ENCODE data around the gene LIX1. TPM values are rescaled to one million over a fixed set of nuclear protein-coding genes. Genes with fewer than 3 reads are reported as not detected.

LIX1 gene
- polyA plus RNA-seq, 4 donors, result 3.4 to 6.1 (median 4.8) TPM

Other genes starting within 250 kb of the LIX1 start
- 10 to 100 TPM; 24.3 to 28.7 (median 26.3) TPM for gene LNPEP, start 206.5 kb downstream of the LIX1 start, polyA plus RNA-seq (ENCODE audit: insufficient read length in 4 of 4)
- 10 to 100 TPM; 41.2 to 51.2 (median 45.6) TPM for gene RIOK2, start 40.6 kb upstream of the LIX1 start, polyA plus RNA-seq (ENCODE audit: insufficient read length in 4 of 4)

All from right renal pelvis (tissue), 4 donors.